ENCODE measurements around the gene PCNX2.

DNA sequence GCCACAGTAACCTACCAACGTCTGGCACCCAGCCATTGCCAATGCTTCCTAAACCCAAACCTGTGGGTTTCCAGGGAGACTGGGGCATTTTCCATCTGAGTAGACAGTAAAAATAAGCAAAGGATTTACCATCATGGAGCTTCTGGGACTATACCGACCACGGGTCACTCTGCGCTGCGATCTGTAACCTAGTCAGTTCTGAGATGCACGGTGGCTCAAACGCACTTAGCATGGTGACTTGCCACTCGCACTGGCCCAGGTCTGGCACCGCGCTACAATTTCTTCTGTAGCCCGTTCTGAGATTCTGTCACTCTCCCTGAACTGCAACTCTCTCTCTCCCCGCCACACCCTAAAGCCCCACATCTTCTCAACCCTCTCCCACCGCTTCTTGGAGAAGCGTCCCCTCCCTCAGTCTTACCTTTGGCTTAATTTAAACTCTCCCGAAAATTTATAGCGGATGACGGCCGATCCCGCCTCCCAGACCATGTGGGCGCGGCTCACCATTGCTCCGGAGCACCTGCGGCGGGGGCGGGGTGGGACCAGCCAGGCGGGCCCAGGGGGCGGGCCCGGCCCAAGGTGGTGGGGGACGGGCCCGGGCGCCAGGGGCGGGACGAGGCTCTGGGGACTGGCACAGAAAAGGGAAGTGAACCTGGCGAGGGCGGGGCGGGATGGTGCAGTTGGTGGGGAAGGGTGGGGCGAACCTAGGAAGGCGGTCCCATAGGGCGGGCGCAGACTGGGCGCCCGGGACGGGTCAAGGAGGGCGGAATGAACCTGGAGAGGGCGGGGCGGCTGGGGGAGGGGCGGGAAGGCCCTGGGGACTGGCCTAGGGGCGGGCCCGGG lies 31.5 kb upstream of the PCNX2 start:
- peak in 2 of 3 donors; percentile 25 to 31 for TF ChIP-seq POLR2A (IDR thresholded peaks at IDR 0.05)
- TF ChIP-seq, protein P1, sequence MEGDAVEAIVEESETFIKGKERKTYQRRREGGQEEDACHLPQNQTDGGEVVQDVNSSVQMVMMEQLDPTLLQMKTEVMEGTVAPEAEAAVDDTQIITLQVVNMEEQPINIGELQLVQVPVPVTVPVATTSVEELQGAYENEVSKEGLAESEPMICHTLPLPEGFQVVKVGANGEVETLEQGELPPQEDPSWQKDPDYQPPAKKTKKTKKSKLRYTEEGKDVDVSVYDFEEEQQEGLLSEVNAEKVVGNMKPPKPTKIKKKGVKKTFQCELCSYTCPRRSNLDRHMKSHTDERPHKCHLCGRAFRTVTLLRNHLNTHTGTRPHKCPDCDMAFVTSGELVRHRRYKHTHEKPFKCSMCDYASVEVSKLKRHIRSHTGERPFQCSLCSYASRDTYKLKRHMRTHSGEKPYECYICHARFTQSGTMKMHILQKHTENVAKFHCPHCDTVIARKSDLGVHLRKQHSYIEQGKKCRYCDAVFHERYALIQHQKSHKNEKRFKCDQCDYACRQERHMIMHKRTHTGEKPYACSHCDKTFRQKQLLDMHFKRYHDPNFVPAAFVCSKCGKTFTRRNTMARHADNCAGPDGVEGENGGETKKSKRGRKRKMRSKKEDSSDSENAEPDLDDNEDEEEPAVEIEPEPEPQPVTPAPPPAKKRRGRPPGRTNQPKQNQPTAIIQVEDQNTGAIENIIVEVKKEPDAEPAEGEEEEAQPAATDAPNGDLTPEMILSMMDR (IDR thresholded peaks at IDR 0.05): no peak

All from body of pancreas (tissue), 4 donors.